HEK293T (cell line): ENCODE results near the gene DIAPH3.

ENCODE experiments used
- BHLHE40 ChIP-seq: fragments of 450-650 bp; IDR thresholded peaks from 2 replicates; pipeline ENCODE4 v1.6.1; 2016; ENCODE audit warnings: mild to moderate bottlenecking, moderate library complexity, borderline replicate concordance
- CTBP1 ChIP-seq: fragments of 450-650 bp; IDR thresholded peaks from 2 replicates; pipeline ENCODE4 v1.6.1; 2016; ENCODE audit warnings: borderline replicate concordance
- ELF4 ChIP-seq: fragments of 450-650 bp; IDR thresholded peaks from 2 replicates; pipeline ENCODE4 v1.6.1; 2017; ENCODE audit warnings: antibody characterized with exemption
- FOXA1 ChIP-seq: fragments of 450-650 bp; IDR thresholded peaks from 2 replicates; pipeline ENCODE4 v1.6.1; 2016; ENCODE audit warnings: mild to moderate bottlenecking
- HDGF ChIP-seq: fragments of 450-650 bp; IDR thresholded peaks from 2 replicates; pipeline ENCODE4 v1.6.1; 2017; ENCODE audit warnings: antibody characterized with exemption, borderline replicate concordance
- L3MBTL2 ChIP-seq: fragments of 450-650 bp; conservative IDR thresholded peaks from 2 replicates; pipeline ENCODE4 v1.6.1; 2016; ENCODE audit warnings: mild to moderate bottlenecking
- LEF1 ChIP-seq: fragments of 450-650 bp; IDR thresholded peaks from 2 replicates; pipeline ENCODE4 v1.6.1; 2017; ENCODE audit warnings: mild to moderate bottlenecking, borderline replicate concordance
- SP1 ChIP-seq: fragments of 450-650 bp; IDR thresholded peaks from 2 replicates; pipeline ENCODE4 v1.6.1; 2017
- SUZ12 ChIP-seq: fragments of 450-650 bp; IDR thresholded peaks from 2 replicates; pipeline ENCODE4 v1.6.1; 2016; ENCODE audit warnings: mild to moderate bottlenecking
- TARDBP ChIP-seq: fragments of 450-650 bp; IDR thresholded peaks from 2 replicates; pipeline ENCODE4 v1.6.1; 2016
- ZNF384 ChIP-seq: fragments of 450-650 bp; IDR thresholded peaks from 2 replicates; pipeline ENCODE4 v1.6.1; 2016

DNA sequence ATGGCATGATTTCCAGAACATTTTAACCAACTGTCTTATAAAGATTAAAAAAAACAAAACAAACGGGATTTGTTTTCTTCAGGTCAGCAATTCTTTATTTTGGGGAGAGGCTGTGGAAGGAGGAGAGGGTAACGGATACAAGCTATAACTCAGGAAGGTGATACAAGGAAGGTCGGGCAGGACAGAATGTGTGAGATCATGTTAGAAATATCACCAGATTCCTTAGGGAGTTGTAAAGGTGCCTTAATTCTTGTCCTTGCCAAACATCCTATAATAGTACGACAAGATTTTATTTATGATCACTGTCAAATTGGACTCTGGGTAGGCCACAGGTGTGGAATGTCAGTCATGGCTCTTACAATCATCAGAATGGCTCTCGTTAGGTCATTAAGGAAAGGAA lies 503.1 kb downstream of the DIAPH3 start:
- TF ChIP-seq SP1 = no peak
- TF ChIP-seq L3MBTL2 = no peak
- TF ChIP-seq ELF4 = no peak
- no peak for TF ChIP-seq FOXA1
- no peak for TF ChIP-seq HDGF
- no peak for TF ChIP-seq ZNF384
- TF ChIP-seq TARDBP = no peak
- no peak for TF ChIP-seq SUZ12
- TF ChIP-seq BHLHE40 = no peak
- no peak for TF ChIP-seq CTBP1
- TF ChIP-seq LEF1 = no peak
